ENCODE results near the gene CORO6. TPM values are rescaled to one million over a fixed set of nuclear protein-coding genes. Genes with fewer than 3 reads are reported as not detected.
"Not testable (repeated sequence)": the region's sequence is repeated elsewhere in the genome, so short reads cannot be mapped to it uniquely, and the experiment has no call there.

CORO6 gene
- polyA plus RNA-seq, 4 donors: 0.67 to 7.3 (median 1.1) TPM

DNA sequence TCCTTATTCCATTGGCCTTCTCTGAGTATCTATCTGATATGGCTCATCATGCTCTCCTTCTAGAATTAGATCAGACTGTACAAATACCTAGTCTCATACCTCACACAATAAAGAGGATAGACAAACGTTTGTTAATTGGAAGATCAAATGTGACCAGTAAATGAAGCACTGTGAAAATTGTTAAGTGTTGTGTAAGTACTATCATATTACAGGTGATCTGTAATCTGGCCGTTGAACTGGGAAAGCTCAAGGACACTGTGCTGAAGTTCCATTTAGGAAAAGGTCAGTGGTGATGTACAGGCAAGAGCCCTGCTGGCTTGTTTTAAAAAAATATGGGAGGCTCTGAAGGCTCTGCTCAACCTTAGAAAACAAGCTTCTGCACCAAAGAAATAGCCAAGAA is 38.5 kb upstream of the CORO6 start:
- Histone ChIP-seq H3K27ac (ENCODE audit: low read depth in 1 of 3, low read length in 2 of 3) (no peak overlapping the region), H3K27me3 (ENCODE audit: control insufficient read depth in 3 of 3, insufficient read depth in 3 of 3, low read length in 3 of 3) (no peaks in the 10 kb centered on the region), H3K36me3 (ENCODE audit: control insufficient read depth in 3 of 3, insufficient read depth in 2 of 3, low read depth in 1 of 3, low read length in 3 of 3) (peaks cover 0 to 18% (median 4%) of the 10 kb centered on the region in 3 donors), H3K4me3 (ENCODE audit: low read depth in 1 of 3, low read length in 3 of 3) (no peak overlapping the region), H3K9me3 (ENCODE audit: control insufficient read depth in 2 of 2, insufficient read depth in 1 of 2, low read depth in 1 of 2, low read length in 1 of 2) (peaks cover 0 to 4% of the 10 kb centered on the region in 2 donors), H3K4me1 (ENCODE audit: control insufficient read depth in 3 of 3, insufficient read depth in 2 of 3, low read depth in 1 of 3, low read length in 2 of 3) (peaks cover 0 to 33% (median 3%) of the 10 kb centered on the region in 3 donors)
- DNase-seq (no peak), FAIRE-seq (no peak)
- 59 to 75% (median 68%) methylated on average over 2 of the region's 2 CpGs for WGBS, 3 donors

DNA sequence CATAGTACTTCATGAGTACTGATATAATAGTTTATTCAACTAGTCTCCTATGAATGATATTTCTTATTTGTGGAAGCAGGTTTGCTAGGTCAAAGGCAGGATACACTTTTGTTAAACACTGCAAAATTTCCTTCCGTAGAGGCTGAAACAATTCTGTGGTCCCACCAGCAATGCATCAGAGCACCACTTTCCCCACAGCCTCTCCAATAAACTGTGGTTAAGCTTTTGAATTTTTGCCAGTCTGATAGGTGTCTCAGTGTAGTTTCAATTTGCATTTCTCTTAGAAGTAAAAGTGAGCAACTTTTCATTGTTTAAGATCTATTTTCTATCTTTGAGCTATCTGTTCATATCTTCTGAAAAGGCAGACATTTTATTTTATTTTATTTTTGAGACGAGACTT is 36.4 kb upstream of the CORO6 start:
- H3K27me3 ChIP-seq (ENCODE audit: control insufficient read depth in 3 of 3, insufficient read depth in 3 of 3, low read length in 3 of 3): no peaks in the 10 kb centered on the region
- DNase-seq (no peak), FAIRE-seq (no peak)
- H3K4me1 ChIP-seq (ENCODE audit: control insufficient read depth in 3 of 3, insufficient read depth in 2 of 3, low read depth in 1 of 3, low read length in 2 of 3): peaks cover 0 to 16% (median 0%) of the 10 kb centered on the region in 3 donors
- H3K9me3 ChIP-seq (ENCODE audit: control insufficient read depth in 2 of 2, insufficient read depth in 1 of 2, low read depth in 1 of 2, low read length in 1 of 2): no peaks in the 10 kb centered on the region
- WGBS, 3 donors: 71 to 87% (median 82%) methylated on average over 2 of the region's 2 CpGs
- no peak overlapping the region for H3K27ac ChIP-seq (ENCODE audit: low read depth in 1 of 3, low read length in 2 of 3)
- H3K4me3 ChIP-seq (ENCODE audit: low read depth in 1 of 3, low read length in 3 of 3): no peak overlapping the region
- peaks cover 0 to 18% (median 0%) of the 10 kb centered on the region in 3 donors for H3K36me3 ChIP-seq (ENCODE audit: control insufficient read depth in 3 of 3, insufficient read depth in 2 of 3, low read depth in 1 of 3, low read length in 3 of 3)

DNA sequence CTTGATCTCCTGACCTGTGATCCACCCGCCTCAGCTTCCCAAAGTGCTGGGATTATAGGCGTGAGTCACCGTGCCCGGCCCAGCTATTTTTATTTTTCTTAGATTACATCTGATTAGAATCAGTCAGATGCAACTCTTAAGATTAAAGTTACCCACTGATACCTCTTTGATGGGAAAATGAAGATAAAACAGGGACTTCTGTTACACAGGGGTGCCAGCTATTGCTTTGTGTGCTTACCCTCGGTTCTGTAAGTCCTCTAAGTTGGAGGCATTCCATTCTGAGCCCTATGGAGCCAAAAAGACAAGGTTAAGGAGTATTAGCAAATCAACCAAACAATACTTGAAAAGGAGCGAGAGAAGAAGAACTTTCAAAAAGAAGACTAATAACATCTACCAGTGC is 32.6 kb upstream of the CORO6 start:
- Histone ChIP-seq H3K36me3 (ENCODE audit: control insufficient read depth in 3 of 3, insufficient read depth in 2 of 3, low read depth in 1 of 3, low read length in 3 of 3) (peaks cover 2 to 16% (median 8%) of the 10 kb centered on the region in 3 donors), H3K4me1 (ENCODE audit: control insufficient read depth in 3 of 3, insufficient read depth in 2 of 3, low read depth in 1 of 3, low read length in 2 of 3) (no peaks in the 10 kb centered on the region), H3K27ac (ENCODE audit: low read depth in 1 of 3, low read length in 2 of 3) (no peak overlapping the region), H3K4me3 (ENCODE audit: low read depth in 1 of 3, low read length in 3 of 3) (no peak overlapping the region), H3K27me3 (ENCODE audit: control insufficient read depth in 3 of 3, insufficient read depth in 3 of 3, low read length in 3 of 3) (no peaks in the 10 kb centered on the region), H3K9me3 (ENCODE audit: control insufficient read depth in 2 of 2, insufficient read depth in 1 of 2, low read depth in 1 of 2, low read length in 1 of 2) (no peaks in the 10 kb centered on the region)
- DNase-seq (no peak), FAIRE-seq (no peak)
- 90 to 98% (median 96%) methylated on average over 6 of the region's 6 CpGs for WGBS, 3 donors

DNA sequence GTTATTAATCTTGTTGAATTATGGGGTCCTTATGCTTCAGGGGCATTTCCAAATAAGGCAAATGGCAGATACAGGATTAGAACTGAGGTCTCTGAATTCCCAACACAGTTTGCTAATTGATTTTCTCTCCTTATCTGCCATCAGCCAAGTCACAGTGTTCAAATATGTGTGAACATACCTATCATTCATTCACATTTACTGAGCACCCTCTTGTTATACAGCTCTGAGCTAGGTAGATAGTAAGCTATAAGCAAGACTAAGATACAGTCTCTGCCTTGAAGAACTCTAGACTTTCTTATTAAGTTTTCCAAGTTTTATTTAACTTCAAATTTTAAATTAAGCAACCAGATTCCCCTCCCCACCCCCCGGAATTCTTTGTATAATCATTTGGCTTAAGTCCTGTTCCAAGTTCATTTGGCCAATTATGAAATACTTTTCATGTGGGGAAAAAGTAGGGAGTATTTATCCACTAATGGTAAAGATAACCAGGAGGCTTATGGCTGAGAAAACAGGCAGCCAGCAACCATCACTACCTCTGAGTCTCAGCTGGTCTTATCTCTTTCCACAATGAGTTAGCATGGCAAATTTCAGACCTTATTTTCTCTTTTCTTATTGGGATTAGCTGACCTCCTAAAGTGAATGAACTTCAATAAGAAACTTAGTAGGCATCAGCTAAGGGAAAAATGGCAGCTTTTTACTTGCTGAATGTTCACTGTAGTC is 31.4 kb upstream of the CORO6 start:
- H3K9me3 ChIP-seq (ENCODE audit: control insufficient read depth in 2 of 2, insufficient read depth in 1 of 2, low read depth in 1 of 2, low read length in 1 of 2): no peaks in the 10 kb centered on the region
- WGBS, 3 donors: 66 to 79% (median 73%) methylated on average over 1 of the region's 1 CpG
- no peak overlapping the region for H3K27ac ChIP-seq (ENCODE audit: low read depth in 1 of 3, low read length in 2 of 3)
- FAIRE-seq (no peak), DNase-seq (no peak)
- H3K4me1 ChIP-seq (ENCODE audit: control insufficient read depth in 3 of 3, insufficient read depth in 2 of 3, low read depth in 1 of 3, low read length in 2 of 3): no peaks in the 10 kb centered on the region
- H3K4me3 ChIP-seq (ENCODE audit: low read depth in 1 of 3, low read length in 3 of 3): no peak overlapping the region
- no peaks in the 10 kb centered on the region for H3K27me3 ChIP-seq (ENCODE audit: control insufficient read depth in 3 of 3, insufficient read depth in 3 of 3, low read length in 3 of 3)
- peaks cover 2 to 17% (median 11%) of the 10 kb centered on the region in 3 donors for H3K36me3 ChIP-seq (ENCODE audit: control insufficient read depth in 3 of 3, insufficient read depth in 2 of 3, low read depth in 1 of 3, low read length in 3 of 3)

DNA sequence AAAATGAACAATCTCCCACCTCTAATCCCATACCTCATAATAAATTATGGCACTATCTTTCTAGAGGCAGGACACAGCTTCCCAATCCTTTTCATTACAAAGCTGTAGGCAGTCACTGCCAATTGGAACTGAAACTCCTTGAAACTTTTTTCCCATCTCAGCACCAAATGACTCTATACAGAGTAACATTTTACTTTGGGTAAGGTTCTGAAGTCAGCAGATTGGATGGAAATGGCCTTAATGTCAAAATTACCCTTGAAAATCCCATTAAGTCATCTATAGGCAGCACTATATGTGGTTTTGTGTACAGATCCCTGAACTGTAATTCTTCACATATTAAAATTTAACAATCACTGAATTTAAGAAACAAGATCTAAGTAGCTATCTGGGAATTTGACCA is 30.3 kb upstream of the CORO6 start:
- no peak for DNase-seq
- Histone ChIP-seq H3K9me3 (ENCODE audit: control insufficient read depth in 2 of 2, insufficient read depth in 1 of 2, low read depth in 1 of 2, low read length in 1 of 2) (no peaks in the 10 kb centered on the region), H3K4me3 (ENCODE audit: low read depth in 1 of 3, low read length in 3 of 3) (no peak overlapping the region), H3K36me3 (ENCODE audit: control insufficient read depth in 3 of 3, insufficient read depth in 2 of 3, low read depth in 1 of 3, low read length in 3 of 3) (peaks cover 3 to 16% (median 12%) of the 10 kb centered on the region in 3 donors), H3K27ac (ENCODE audit: low read depth in 1 of 3, low read length in 2 of 3) (no peak overlapping the region), H3K4me1 (ENCODE audit: control insufficient read depth in 3 of 3, insufficient read depth in 2 of 3, low read depth in 1 of 3, low read length in 2 of 3) (no peaks in the 10 kb centered on the region), H3K27me3 (ENCODE audit: control insufficient read depth in 3 of 3, insufficient read depth in 3 of 3, low read length in 3 of 3) (no peaks in the 10 kb centered on the region)
- FAIRE-seq: no peak

DNA sequence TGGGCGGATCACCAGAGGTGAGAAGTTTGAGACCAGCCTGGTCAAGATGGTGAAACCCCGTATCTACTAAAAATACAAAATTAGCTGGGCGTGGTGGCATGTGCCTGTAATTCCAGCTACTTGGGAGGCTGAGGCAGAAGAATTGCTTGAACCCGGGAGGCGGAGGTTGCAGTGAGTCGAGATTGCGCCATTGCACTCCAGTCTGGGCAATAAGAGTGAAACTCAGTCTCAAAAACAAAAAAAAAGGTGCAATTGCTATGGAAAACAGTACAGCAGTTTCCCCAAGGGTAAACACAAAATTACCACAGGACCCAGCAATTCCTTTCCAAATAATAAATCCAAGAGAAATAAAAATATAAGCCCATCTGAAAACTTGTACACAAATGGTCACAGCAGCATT is 29.2 kb upstream of the CORO6 start:
- FAIRE-seq; H3K4me3 ChIP-seq (ENCODE audit: low read depth in 1 of 3, low read length in 3 of 3); H3K4me1 ChIP-seq (ENCODE audit: control insufficient read depth in 3 of 3, insufficient read depth in 2 of 3, low read depth in 1 of 3, low read length in 2 of 3); DNase-seq; H3K27ac ChIP-seq (ENCODE audit: low read depth in 1 of 3, low read length in 2 of 3); H3K9me3 ChIP-seq (ENCODE audit: control insufficient read depth in 2 of 2, insufficient read depth in 1 of 2, low read depth in 1 of 2, low read length in 1 of 2); H3K27me3 ChIP-seq (ENCODE audit: control insufficient read depth in 3 of 3, insufficient read depth in 3 of 3, low read length in 3 of 3): not testable (repeated sequence)
- WGBS, 3 donors: 96 to 98% (median 97%) methylated on average over 7 of the region's 7 CpGs
- peaks cover 6 to 17% (median 12%) of the 10 kb centered on the region in 3 donors for H3K36me3 ChIP-seq (ENCODE audit: control insufficient read depth in 3 of 3, insufficient read depth in 2 of 3, low read depth in 1 of 3, low read length in 3 of 3)

DNA sequence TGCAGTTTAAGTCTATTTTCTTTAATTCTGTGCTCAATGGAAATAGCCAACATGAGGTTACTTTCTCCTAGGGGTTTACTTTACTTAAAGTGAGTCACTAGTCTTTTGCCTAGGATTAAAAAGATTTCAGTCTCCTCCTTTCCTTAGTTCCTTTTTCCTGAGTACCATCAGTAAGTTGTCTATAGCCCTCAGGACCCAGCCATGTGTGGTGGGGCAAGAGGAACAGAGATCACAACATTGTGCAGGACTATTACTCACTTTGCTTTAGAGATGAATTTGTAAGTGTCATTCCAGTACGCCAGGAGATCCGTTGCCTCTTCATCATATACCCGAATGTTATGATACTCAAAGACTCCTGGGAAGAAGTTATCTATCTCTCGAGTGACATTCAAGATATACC is 27.7 kb upstream of the CORO6 start:
- Histone ChIP-seq H3K9me3 (ENCODE audit: control insufficient read depth in 2 of 2, insufficient read depth in 1 of 2, low read depth in 1 of 2, low read length in 1 of 2) (no peaks in the 10 kb centered on the region), H3K27ac (ENCODE audit: low read depth in 1 of 3, low read length in 2 of 3) (no peak overlapping the region), H3K4me3 (ENCODE audit: low read depth in 1 of 3, low read length in 3 of 3) (no peak overlapping the region), H3K36me3 (ENCODE audit: control insufficient read depth in 3 of 3, insufficient read depth in 2 of 3, low read depth in 1 of 3, low read length in 3 of 3) (peaks cover 9 to 13% (median 12%) of the 10 kb centered on the region in 3 donors), H3K4me1 (ENCODE audit: control insufficient read depth in 3 of 3, insufficient read depth in 2 of 3, low read depth in 1 of 3, low read length in 2 of 3) (peaks cover 0 to 7% (median 0%) of the 10 kb centered on the region in 3 donors), H3K27me3 (ENCODE audit: control insufficient read depth in 3 of 3, insufficient read depth in 3 of 3, low read length in 3 of 3) (no peaks in the 10 kb centered on the region)
- FAIRE-seq (no peak), DNase-seq (no peak)
- WGBS, 3 donors: 83 to 93% (median 88%) methylated on average over 4 of the region's 4 CpGs

DNA sequence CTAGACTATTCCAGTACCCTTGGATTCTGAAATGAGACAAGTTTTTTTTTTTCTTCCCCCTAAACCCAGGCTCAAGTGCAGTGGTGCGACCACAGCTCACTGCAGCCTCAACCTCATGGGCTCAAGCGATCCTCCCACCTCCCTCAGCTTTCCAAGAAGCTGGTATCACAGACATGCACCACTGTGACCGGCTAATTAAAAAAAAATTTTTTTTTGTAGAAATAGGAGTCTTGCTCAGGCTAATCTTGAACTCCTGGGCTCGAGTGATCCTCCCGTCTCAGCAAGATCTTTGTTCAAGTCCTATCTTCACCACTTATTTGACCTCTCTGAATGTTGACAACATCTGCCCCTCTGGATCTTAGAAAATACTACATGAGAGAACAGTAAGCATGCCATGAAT is 26.6 kb upstream of the CORO6 start:
- H3K27ac ChIP-seq (ENCODE audit: low read depth in 1 of 3, low read length in 2 of 3): no peak overlapping the region
- H3K4me1 ChIP-seq (ENCODE audit: control insufficient read depth in 3 of 3, insufficient read depth in 2 of 3, low read depth in 1 of 3, low read length in 2 of 3): peaks cover 0 to 10% (median 0%) of the 10 kb centered on the region in 3 donors
- H3K9me3 ChIP-seq (ENCODE audit: control insufficient read depth in 2 of 2, insufficient read depth in 1 of 2, low read depth in 1 of 2, low read length in 1 of 2): no peaks in the 10 kb centered on the region
- WGBS, 3 donors: 95 to 98% (median 96%) methylated on average over 5 of the region's 5 CpGs
- no peak overlapping the region for H3K4me3 ChIP-seq (ENCODE audit: low read depth in 1 of 3, low read length in 3 of 3)
- H3K27me3 ChIP-seq (ENCODE audit: control insufficient read depth in 3 of 3, insufficient read depth in 3 of 3, low read length in 3 of 3): no peaks in the 10 kb centered on the region
- FAIRE-seq (no peak), DNase-seq (no peak)
- H3K36me3 ChIP-seq (ENCODE audit: control insufficient read depth in 3 of 3, insufficient read depth in 2 of 3, low read depth in 1 of 3, low read length in 3 of 3): peaks cover 9 to 13% (median 12%) of the 10 kb centered on the region in 3 donors

DNA sequence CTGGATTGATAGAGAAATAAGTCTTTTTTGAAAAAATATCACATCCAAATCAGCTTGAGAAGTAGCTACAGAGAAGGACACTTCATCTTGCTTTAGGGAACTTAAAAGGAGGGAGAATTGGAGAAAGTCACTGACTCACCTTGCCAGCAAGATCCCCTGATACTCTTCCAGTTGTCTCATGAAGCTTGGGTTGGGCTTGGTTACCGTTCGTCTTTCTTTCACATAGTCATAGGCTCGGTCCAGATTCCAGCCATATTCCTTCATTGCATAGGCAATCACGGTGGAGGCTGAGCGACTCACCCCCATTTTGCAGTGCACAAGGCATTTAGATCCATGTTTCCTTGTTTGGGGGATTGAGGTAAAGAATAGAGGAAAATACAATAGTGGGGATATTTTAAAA is 25.3 kb upstream of the CORO6 start:
- Histone ChIP-seq H3K27ac (ENCODE audit: low read depth in 1 of 3, low read length in 2 of 3) (no peak overlapping the region), H3K9me3 (ENCODE audit: control insufficient read depth in 2 of 2, insufficient read depth in 1 of 2, low read depth in 1 of 2, low read length in 1 of 2) (peaks cover 0 to 4% of the 10 kb centered on the region in 2 donors), H3K27me3 (ENCODE audit: control insufficient read depth in 3 of 3, insufficient read depth in 3 of 3, low read length in 3 of 3) (no peaks in the 10 kb centered on the region), H3K36me3 (ENCODE audit: control insufficient read depth in 3 of 3, insufficient read depth in 2 of 3, low read depth in 1 of 3, low read length in 3 of 3) (peaks cover 9 to 16% (median 9%) of the 10 kb centered on the region in 3 donors), H3K4me1 (ENCODE audit: control insufficient read depth in 3 of 3, insufficient read depth in 2 of 3, low read depth in 1 of 3, low read length in 2 of 3) (peaks cover 0 to 15% (median 7%) of the 10 kb centered on the region in 3 donors), H3K4me3 (ENCODE audit: low read depth in 1 of 3, low read length in 3 of 3) (no peak overlapping the region)
- DNase-seq: no peak
- WGBS, 3 donors: 92 to 95% (median 95%) methylated on average over 5 of the region's 5 CpGs
- no peak for FAIRE-seq
